Measurements from ENCODE around the gene HLTF.

Gene HLTF

DNA sequence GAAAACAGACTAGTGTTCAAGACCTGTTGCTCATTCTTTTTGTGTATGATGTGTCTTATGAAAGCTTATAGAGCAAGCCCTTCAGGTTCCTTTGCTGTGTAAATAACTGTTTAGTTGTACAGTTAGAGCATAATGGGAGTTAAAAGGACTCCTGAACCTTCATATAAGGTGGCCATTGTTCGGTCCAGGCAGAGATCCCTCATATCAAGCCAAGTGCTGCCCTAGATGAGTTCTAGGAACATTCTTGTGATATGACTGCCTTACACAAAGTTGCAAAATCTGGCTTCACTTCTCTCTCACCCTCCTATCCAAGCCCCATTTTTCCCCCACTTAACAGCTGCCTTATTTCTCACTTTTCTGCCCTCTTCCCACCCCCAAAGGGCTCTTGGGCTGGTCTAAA lies 68.1 kb downstream of the HLTF start:
- no peak for DNase-seq (ENCODE audit: extremely low spot score)
- ChIA-PET POLR2A (interaction anchor here (0.6 kb wide), 1 partner anchor 8 kb away, joined by 3 read pairs; no protein-coding TSS in a partner anchor), CTCF (interaction anchor here (0.9 to 2.7 kb wide), 2 partner anchors 10 to 13 kb away, joined by 3 to 10 read pairs; no protein-coding TSS in a partner anchor)
- TF ChIP-seq, protein P1, sequence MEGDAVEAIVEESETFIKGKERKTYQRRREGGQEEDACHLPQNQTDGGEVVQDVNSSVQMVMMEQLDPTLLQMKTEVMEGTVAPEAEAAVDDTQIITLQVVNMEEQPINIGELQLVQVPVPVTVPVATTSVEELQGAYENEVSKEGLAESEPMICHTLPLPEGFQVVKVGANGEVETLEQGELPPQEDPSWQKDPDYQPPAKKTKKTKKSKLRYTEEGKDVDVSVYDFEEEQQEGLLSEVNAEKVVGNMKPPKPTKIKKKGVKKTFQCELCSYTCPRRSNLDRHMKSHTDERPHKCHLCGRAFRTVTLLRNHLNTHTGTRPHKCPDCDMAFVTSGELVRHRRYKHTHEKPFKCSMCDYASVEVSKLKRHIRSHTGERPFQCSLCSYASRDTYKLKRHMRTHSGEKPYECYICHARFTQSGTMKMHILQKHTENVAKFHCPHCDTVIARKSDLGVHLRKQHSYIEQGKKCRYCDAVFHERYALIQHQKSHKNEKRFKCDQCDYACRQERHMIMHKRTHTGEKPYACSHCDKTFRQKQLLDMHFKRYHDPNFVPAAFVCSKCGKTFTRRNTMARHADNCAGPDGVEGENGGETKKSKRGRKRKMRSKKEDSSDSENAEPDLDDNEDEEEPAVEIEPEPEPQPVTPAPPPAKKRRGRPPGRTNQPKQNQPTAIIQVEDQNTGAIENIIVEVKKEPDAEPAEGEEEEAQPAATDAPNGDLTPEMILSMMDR (IDR thresholded peaks at IDR 0.05; ENCODE audit: control extremely low read depth, extremely low read depth, low read depth, missing control alignments): no peak

DNA sequence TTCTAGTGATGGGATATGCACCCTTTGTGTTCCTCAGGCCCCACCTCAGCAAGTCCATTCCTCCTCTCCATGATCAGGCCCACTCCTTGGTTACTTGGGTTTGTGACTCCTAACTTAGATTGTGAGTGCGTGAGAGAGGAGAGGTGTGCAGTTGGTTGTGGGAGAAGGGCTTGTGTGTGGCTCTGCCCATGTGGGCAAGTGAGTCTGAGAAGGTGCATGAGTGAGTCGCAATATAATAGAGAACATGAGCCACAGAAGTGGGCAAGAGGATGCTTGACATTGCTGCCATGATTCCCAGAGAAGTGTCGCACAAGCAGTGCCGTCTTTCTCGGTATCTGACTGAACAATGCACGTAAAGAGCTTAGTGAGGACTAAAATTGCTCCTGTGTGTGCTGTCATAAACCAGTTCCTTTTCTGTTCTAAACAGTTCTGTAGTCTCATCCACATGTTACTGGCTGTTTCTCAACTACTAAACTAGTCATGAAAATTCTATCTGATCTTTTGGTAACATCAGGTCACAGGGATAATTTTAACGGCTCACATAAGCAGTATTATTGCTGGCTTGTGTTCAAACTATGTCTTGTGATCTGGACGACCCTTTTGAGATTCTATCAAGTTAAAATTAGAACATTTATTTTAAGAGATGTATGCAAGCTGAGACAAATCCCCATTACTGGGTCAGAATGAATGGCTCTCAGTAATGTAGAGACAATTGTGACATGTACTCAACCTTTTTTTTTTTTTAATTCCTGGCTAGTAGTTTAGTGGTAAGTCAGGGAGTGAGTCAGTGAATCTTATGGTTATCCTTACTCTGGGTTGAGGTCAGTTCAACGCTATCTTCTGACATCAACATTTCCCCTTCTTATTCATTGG lies 69.4 kb downstream of the HLTF start:
- ChIA-PET POLR2A (no interaction called here), CTCF (interaction anchor here (1.5 kb wide), 1 partner anchor 9 kb away, joined by 5 read pairs; no protein-coding TSS in a partner anchor)
- TF ChIP-seq, protein P1 (IDR thresholded peaks at IDR 0.05; ENCODE audit: control extremely low read depth, extremely low read depth, low read depth, missing control alignments): no peak
- DNase-seq (ENCODE audit: extremely low spot score): no peak

DNA sequence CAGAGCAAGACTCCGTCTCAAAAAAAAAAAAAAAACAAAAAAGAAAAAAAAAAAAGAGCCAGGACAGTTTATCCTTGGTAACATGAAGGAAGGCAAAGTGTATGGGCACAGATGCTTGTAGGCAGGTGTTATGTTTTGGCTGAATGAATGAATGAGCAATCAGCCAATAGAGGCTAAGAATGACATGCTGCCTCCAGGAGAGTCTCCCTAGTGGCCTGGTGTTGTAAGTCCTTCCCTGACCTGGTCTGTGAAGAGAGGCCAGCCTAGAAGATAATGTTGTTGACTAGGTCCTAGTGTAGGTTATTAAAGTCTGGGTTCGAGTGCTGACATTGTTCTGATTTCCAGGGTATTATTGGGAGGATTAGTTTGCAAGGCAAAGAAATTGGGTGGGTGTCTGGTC lies 70.1 kb downstream of the HLTF start:
- ChIA-PET CTCF (interaction anchor here (1.5 kb wide), 1 partner anchor 9 kb away, joined by 5 read pairs; no protein-coding TSS in a partner anchor), POLR2A (no interaction called here)
- DNase-seq (ENCODE audit: extremely low spot score): no peak
- TF ChIP-seq, protein P1 (IDR thresholded peaks at IDR 0.05; ENCODE audit: control extremely low read depth, extremely low read depth, low read depth, missing control alignments): no peak

DNA sequence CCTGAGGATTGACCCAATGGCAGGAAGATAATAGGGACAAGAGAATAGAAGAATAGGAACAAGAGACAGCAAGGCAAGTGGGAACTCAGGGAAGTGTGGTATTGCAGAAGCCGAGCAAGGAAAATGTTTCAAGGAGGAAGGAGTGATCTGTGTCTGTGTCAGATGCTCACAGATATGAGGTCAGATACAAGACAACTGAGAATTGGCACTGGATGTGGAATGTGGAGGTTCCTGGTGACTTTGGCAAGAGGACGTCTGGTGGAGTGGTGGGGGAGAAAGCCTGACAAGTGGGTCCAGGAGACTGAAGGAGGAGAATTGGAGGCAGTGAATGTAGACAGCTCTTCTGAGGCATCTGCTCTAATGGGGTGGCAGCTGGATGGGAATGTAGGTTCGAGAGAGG lies 70.9 kb downstream of the HLTF start:
- ChIA-PET POLR2A (no interaction called here), CTCF (interaction anchor here (0.7 kb wide), 1 partner anchor 13 kb away, joined by 3 read pairs; no protein-coding TSS in a partner anchor)
- no peak for DNase-seq (ENCODE audit: extremely low spot score)
- TF ChIP-seq, protein P1 (IDR thresholded peaks at IDR 0.05; ENCODE audit: control extremely low read depth, extremely low read depth, low read depth, missing control alignments): no peak

DNA sequence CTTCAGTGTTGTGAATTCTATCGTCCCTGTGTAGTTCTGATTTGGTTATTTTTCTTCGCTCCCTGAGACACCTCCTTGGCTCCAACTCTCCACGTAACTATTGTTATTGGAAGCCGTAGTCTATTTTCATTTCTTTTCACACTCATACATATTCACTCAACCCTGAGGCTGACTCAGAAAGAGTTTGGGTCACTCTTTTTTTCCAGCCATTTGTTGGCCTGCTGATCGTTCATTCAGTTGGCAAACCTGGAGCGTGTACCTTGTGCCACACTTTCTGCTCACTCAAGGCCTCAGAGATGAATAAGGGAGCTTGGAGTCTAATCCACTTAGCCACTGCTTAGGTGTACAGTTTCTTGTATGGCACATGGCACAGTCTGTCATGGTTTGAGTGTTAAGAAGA lies 72.6 kb downstream of the HLTF start:
- TF ChIP-seq, protein P1 (IDR thresholded peaks at IDR 0.05; ENCODE audit: control extremely low read depth, extremely low read depth, low read depth, missing control alignments): no peak
- ChIA-PET CTCF (interaction anchor here (0.7 kb wide), 1 partner anchor 15 kb away, joined by 4 read pairs; no protein-coding TSS in a partner anchor), POLR2A (no interaction called here)
- DNase-seq (ENCODE audit: extremely low spot score): no peak

DNA sequence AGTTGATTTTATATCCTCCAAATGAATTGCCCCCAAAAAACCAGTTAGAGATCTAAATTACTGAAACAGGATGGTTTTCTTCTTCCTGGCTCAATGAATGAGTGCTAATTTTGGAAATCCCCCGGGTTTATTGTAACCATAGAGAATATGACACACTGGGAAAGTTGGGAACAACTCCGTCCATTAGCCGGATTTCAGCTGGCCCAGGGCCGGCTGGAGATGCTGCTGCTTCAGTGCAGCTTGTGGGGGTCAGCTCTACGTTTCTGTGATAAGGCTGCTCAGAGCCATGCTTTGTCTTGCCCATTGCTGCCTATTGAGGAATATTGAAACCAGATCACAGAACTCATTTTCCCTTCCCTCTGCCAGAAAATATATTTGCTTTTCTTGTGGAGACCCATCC lies 74.7 kb downstream of the HLTF start:
- TF ChIP-seq, protein P1 (IDR thresholded peaks at IDR 0.05; ENCODE audit: control extremely low read depth, extremely low read depth, low read depth, missing control alignments): no peak
- no peak for DNase-seq (ENCODE audit: extremely low spot score)
- ChIA-PET POLR2A (no interaction called here), CTCF (no interaction called here)
